Occipital lobe (tissue), 3 donors: Measurements from ENCODE around the gene LCK. TPM values are rescaled to one million over a fixed set of nuclear protein-coding genes. Genes with fewer than 3 reads are reported as not detected.

Experiments used
- DNase-seq: peaks from one replicate; lab custom pipeline; 2025; lab: John Stamatoyannopoulos, UW
- small RNA-seq: library from RNA; depleted of rRNA; stranded (forward); fragments of <200 nt; gene quantifications from one replicate; pipeline ENCODE3, GENCODE V24; 2014
- total RNA-seq: library from RNA; depleted of rRNA; stranded (reverse); fragments of >200 nt; gene quantifications from one replicate; pipeline ENCODE4 v1.2.3, GENCODE V29; 2014

Gene LCK
- total RNA-seq, 1 donor from 2014 or later: not detected

- no peak for DNase-seq
Observed at GRCh38 chr1:32318127-32318869, 67.2 kb downstream of the LCK start.

- DNase-seq: no peak
Observed at GRCh38 chr1:32321712-32322291, 70.7 kb downstream of the LCK start.

- DNase-seq: no peak
Observed at GRCh38 chr1:32327204-32327603, 76.1 kb downstream of the LCK start.

GRCh38 chr1:32329931-32330466 is 78.9 kb downstream of the LCK start:
- DNase-seq: no peak

GRCh38 chr1:32330558-32331151 is 79.6 kb downstream of the LCK start:
- DNase-seq: no peak

GRCh38 chr1:32331549-32331948 is 80.5 kb downstream of the LCK start:
- no peak for DNase-seq

- no peak for DNase-seq
Observed at GRCh38 chr1:32332290-32333079, 81.4 kb downstream of the LCK start.

- no peak for DNase-seq
Observed at GRCh38 chr1:32333251-32333963, 82.3 kb downstream of the LCK start.

- DNase-seq: no peak
Observed at GRCh38 chr1:32334274-32334861, 83.3 kb downstream of the LCK start.

GRCh38 chr1:32334864-32335534 is 83.9 kb downstream of the LCK start:
- DNase-seq: no peak

GRCh38 chr1:32335535-32335789 is 84.4 kb downstream of the LCK start:
- no peak for DNase-seq

Small RNA genes within 50 kb of the gene (small RNA-seq; reads per million reads assigned to genes)
- gene RF00017: not detected
- gene RF00019: not detected

Other genes starting within 250 kb of the LCK start
- gene KHDRBS1, start 237.4 kb upstream of the LCK start, total RNA-seq: 87.2 TPM
- 4.2 TPM for gene TMEM39B, start 178.3 kb upstream of the LCK start, total RNA-seq
- gene KPNA6, start 143.2 kb upstream of the LCK start, total RNA-seq: 25.3 TPM
- 21.1 TPM for gene TXLNA, start 71.6 kb upstream of the LCK start, total RNA-seq
- 31.7 TPM for gene CCDC28B, start 50.7 kb upstream of the LCK start, total RNA-seq
- gene IQCC, start 45.6 kb upstream of the LCK start, total RNA-seq: 2.3 TPM
- gene DCDC2B, start 42.2 kb upstream of the LCK start, total RNA-seq: not detected
- 9.8 TPM for gene TMEM234, start 28.9 kb upstream of the LCK start, total RNA-seq
- 79.7 TPM for gene EIF3I, start 28.9 kb upstream of the LCK start, total RNA-seq
- gene FAM167B, start 4.0 kb upstream of the LCK start, total RNA-seq: 2.0 TPM
- 19.8 TPM for gene HDAC1, start 40.8 kb downstream of the LCK start, total RNA-seq
- 356 TPM for gene MARCKSL1, start 85.0 kb downstream of the LCK start, total RNA-seq
- 1.6 TPM for gene FAM229A, start 111.2 kb downstream of the LCK start, total RNA-seq
- gene TSSK3, start 111.3 kb downstream of the LCK start, total RNA-seq: not detected
- gene BSDC1, start 143.2 kb downstream of the LCK start, total RNA-seq: 60.7 TPM
- 14.0 TPM for gene ZBTB8B, start 213.8 kb downstream of the LCK start, total RNA-seq